ENCODE measurements around the gene PSPH.

- TF ChIP-seq E2F5 (CRISPR knock-in tag; IDR thresholded peaks at IDR 0.05) (no peak), MAX (CRISPR knock-in tag; IDR thresholded peaks at IDR 0.05) (no peak), E2F1 (CRISPR knock-in tag; IDR thresholded peaks at IDR 0.05) (no peak), FOXP1 (CRISPR knock-in tag; IDR thresholded peaks at IDR 0.05; ENCODE audit: borderline replicate concordance) (0 out of 2 replicates have a peak, but pooled peaks have one; percentile 22), PRDM15 (CRISPR knock-in tag; IDR thresholded peaks at IDR 0.05) (no peak), CTCF (IDR thresholded peaks at IDR 0.05) (no peak), USF1 (CRISPR knock-in tag; IDR thresholded peaks at IDR 0.05) (no peak; the same call in 1 of the 2 replicates), JUN (CRISPR knock-in tag; IDR thresholded peaks at IDR 0.05) (no peak), ATF3 (CRISPR knock-in tag; conservative IDR thresholded peaks at IDR 0.05) (no peak), CREM (CRISPR knock-in tag; IDR thresholded peaks at IDR 0.05) (no peak), CBFB (CRISPR knock-in tag; IDR thresholded peaks at IDR 0.05; ENCODE audit: low read depth) (no peak)
Measured at GRCh38 chr7:56033671-56034432, 17.4 kb downstream of the PSPH start.
